Endothelial cell of umbilical vein (primary cell): ENCODE measurements around the gene RPH3AL.

Experiments
- CTCF ChIP-seq, 2 donors: IDR thresholded peaks; 1 replicate in 1 of 2; 2 replicates in 1 of 2; pipeline ENCODE4 v1.5.1; 2011; ENCODE audit warnings: low read length in 2 of 2, mild to moderate bottlenecking in 2 of 2, moderate library complexity in 2 of 2, control low read depth in 1 of 2, inconsistent platforms in 1 of 2, low read depth in 1 of 2; ENCODE audit not compliant: insufficient read depth in 1 of 2; ENCODE audit errors: extremely low read depth in 1 of 2
- EZH2 ChIP-seq: IDR thresholded peaks from 2 replicates; pipeline ENCODE4 v1.6.1; 2012; ENCODE audit warnings: borderline replicate concordance, low read depth, mild to moderate bottlenecking, moderate library complexity, low read length, inconsistent platforms; ENCODE audit not compliant: severe bottlenecking
- MYC ChIP-seq: IDR thresholded peaks from one replicate; pipeline ENCODE4 v1.6.1; 2011; ENCODE audit warnings: mild to moderate bottlenecking, low read depth, low read length
- POLR2A ChIP-seq: IDR thresholded peaks from 2 replicates; pipeline ENCODE4 v1.6.1; 2012; ENCODE audit warnings: low read depth, mild to moderate bottlenecking, control low read depth, low read length
- POLR2AphosphoS5 ChIP-seq: IDR thresholded peaks from 2 replicates; pipeline ENCODE4 v1.6.1; 2012; ENCODE audit warnings: low read depth, mild to moderate bottlenecking, control low read depth, low read length, moderate library complexity; ENCODE audit not compliant: insufficient read depth
- TF ChIP-seq, protein P1 (sequence below): IDR thresholded peaks from 2 replicates; pipeline ENCODE4 v1.6.1; 2011; ENCODE audit not compliant: insufficient read depth, insufficient read length

DNA sequence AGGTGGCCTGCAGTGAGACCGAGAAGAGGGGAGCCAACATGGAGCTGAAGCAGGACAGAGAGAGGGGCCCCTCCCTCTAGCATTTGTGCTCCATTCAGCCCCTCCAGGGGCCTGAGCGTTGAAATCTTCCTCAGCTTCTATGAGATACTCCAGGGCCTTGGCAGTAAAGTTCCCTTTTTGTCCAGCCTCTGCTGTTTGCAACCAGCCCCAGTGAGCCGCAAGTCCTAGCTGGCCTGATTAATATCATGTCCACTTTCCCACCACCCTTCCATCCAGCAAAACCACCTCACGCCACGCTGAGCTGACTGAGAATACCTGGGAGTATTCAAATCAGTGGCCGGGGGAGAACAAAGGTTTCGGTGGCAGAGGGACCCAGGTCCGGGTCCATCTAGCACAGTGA is 11.7 kb upstream of the RPH3AL start:
- no peak for TF ChIP-seq POLR2A
- no peak for TF ChIP-seq EZH2
- TF ChIP-seq CTCF (IDR thresholded peaks at IDR 0.05; ENCODE audit: extremely low read depth in 1 of 2, insufficient read depth in 1 of 2, low read depth in 1 of 2, low read length in 2 of 2) = no peak
- TF ChIP-seq, protein P1, sequence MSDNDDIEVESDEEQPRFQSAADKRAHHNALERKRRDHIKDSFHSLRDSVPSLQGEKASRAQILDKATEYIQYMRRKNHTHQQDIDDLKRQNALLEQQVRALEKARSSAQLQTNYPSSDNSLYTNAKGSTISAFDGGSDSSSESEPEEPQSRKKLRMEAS = no peak
- no peak for TF ChIP-seq POLR2AphosphoS5
- TF ChIP-seq MYC = no peak
